ENCODE measurements around the gene OTOGL.
"Not testable (repeated sequence)": the region's sequence is repeated elsewhere in the genome, so short reads cannot be mapped to it uniquely, and the experiment has no call there.

The OTOGL gene

GRCh38 chr12:80282226-80282625 lies 182.9 kb downstream of the OTOGL start:
- FAIRE-seq = no peak

- FAIRE-seq = no peak
These were observed 183.4 kb downstream of the OTOGL start for GRCh38 chr12:80282761-80283160.

- FAIRE-seq = no peak
These were observed 191.9 kb downstream of the OTOGL start for GRCh38 chr12:80291108-80291754.

- no peak for FAIRE-seq
These were observed 194.0 kb downstream of the OTOGL start for GRCh38 chr12:80293347-80293746.

- no peak for FAIRE-seq
These were observed 194.4 kb downstream of the OTOGL start for GRCh38 chr12:80293759-80294158.

- no peak for FAIRE-seq
These were observed 199.9 kb downstream of the OTOGL start for GRCh38 chr12:80299219-80299618.

- no peak for FAIRE-seq
These were observed 200.6 kb downstream of the OTOGL start for GRCh38 chr12:80299976-80300375.

GRCh38 chr12:80307436-80307835 lies 208.1 kb downstream of the OTOGL start:
- FAIRE-seq = not testable (repeated sequence)

GRCh38 chr12:80313209-80313608 lies 213.9 kb downstream of the OTOGL start:
- peak; percentile 46 for FAIRE-seq

GRCh38 chr12:80314741-80315140 lies 215.4 kb downstream of the OTOGL start:
- no peak for FAIRE-seq

- FAIRE-seq = no peak
These were observed 216.9 kb downstream of the OTOGL start for GRCh38 chr12:80316222-80316621.

GRCh38 chr12:80317307-80317706 lies 218.0 kb downstream of the OTOGL start:
- no peak for FAIRE-seq

GRCh38 chr12:80317899-80318298 lies 218.6 kb downstream of the OTOGL start:
- FAIRE-seq = no peak

- peak; percentile 21 for FAIRE-seq
These were observed 220.9 kb downstream of the OTOGL start for GRCh38 chr12:80320121-80320678.

- FAIRE-seq = no peak
These were observed 222.3 kb downstream of the OTOGL start for GRCh38 chr12:80321653-80322052.

GRCh38 chr12:80325167-80325959 lies 226.0 kb downstream of the OTOGL start:
- FAIRE-seq = peak; percentile 21

GRCh38 chr12:80332827-80333226 lies 233.5 kb downstream of the OTOGL start:
- FAIRE-seq = no peak

GRCh38 chr12:80352474-80352873 lies 253.1 kb downstream of the OTOGL start:
- no peak for FAIRE-seq

- no peak for FAIRE-seq
These were observed 253.9 kb downstream of the OTOGL start for GRCh38 chr12:80353254-80353653.

- FAIRE-seq = no peak
These were observed 256.8 kb downstream of the OTOGL start for GRCh38 chr12:80356097-80356496.

GRCh38 chr12:80359703-80360102 lies 260.4 kb downstream of the OTOGL start:
- no peak for FAIRE-seq

GRCh38 chr12:80364056-80364455 lies 264.7 kb downstream of the OTOGL start:
- no peak for FAIRE-seq

- FAIRE-seq = no peak
These were observed 274.3 kb downstream of the OTOGL start for GRCh38 chr12:80373666-80374065.

- no peak for FAIRE-seq
These were observed 275.3 kb downstream of the OTOGL start for GRCh38 chr12:80374615-80375014.

Measured in endometrium (tissue), 2 donors.